ENCODE results near the gene SLC17A3. TPM values are rescaled to one million over a fixed set of nuclear protein-coding genes. Genes with fewer than 3 reads are reported as not detected.

Gene SLC17A3
- total RNA-seq, 1 experiment from 2014 or later, result not detected

GRCh38 chr6:25900843-25901242, 26.8 kb upstream of the SLC17A3 start:
- intact Hi-C loops (cut with micrococcal nuclease; ENCODE audit: unreplicated experiment), result no loop called here
- ChIA-PET CTCF (no interaction called here), POLR2A (no interaction called here)
- TF ChIP-seq SIN3A (IDR thresholded peaks at IDR 0.05; ENCODE audit: borderline replicate concordance, insufficient read depth, low read depth, low read length), result no peak
- TF ChIP-seq REST (IDR thresholded peaks at IDR 0.05; ENCODE audit: insufficient read depth in 1 of 2, low read depth in 2 of 2, low read length in 1 of 2), result no peak
- TF ChIP-seq POLR2AphosphoS5 (IDR thresholded peaks at IDR 0.05; ENCODE audit: low read depth, low read length), result no peak
- TF ChIP-seq TCF7L2 (IDR thresholded peaks at IDR 0.05; ENCODE audit: low read depth, low read length), result no peak
- no peak for TF ChIP-seq CTCF (IDR thresholded peaks at IDR 0.05)
- BruUV-seq (replicated peaks), result no TSS peak
- Histone ChIP-seq H3K36me3 (ENCODE audit: control insufficient read depth, insufficient read depth, low read length) (no peaks in the 10 kb centered on the region), H3K4me3 (ENCODE audit: low read depth in 2 of 2, low read length in 2 of 2) (no peak overlapping the region), H3K4me1 (ENCODE audit: control insufficient read depth, insufficient read depth, low read length) (no peaks in the 10 kb centered on the region), H3K9me3 (ENCODE audit: control insufficient read depth, insufficient read depth, low read depth, low read length) (no peaks in the 10 kb centered on the region), H3K27ac (ENCODE audit: low read length) (no peak overlapping the region), H3K27me3 (ENCODE audit: control insufficient read depth, insufficient read depth, low read length) (no peaks in the 10 kb centered on the region)
- in situ Hi-C loops (cut with HindIII; ENCODE audit: low pct_unique_long_range_greater_than_20kb, low sequenced_read_pairs), result no loop called here
- ATAC-seq (no peak), DNase-seq (ENCODE audit: low read depth, low spot score) (no peak)

GRCh38 chr6:25899580-25900408, 25.8 kb upstream of the SLC17A3 start:
- in situ Hi-C loops (cut with HindIII; ENCODE audit: low pct_unique_long_range_greater_than_20kb, low sequenced_read_pairs), result no loop called here
- TF ChIP-seq SIN3A (IDR thresholded peaks at IDR 0.05; ENCODE audit: borderline replicate concordance, insufficient read depth, low read depth, low read length) (no peak), REST (IDR thresholded peaks at IDR 0.05; ENCODE audit: insufficient read depth in 1 of 2, low read depth in 2 of 2, low read length in 1 of 2) (no peak), CTCF (IDR thresholded peaks at IDR 0.05) (no peak), TCF7L2 (IDR thresholded peaks at IDR 0.05; ENCODE audit: low read depth, low read length) (no peak), POLR2AphosphoS5 (IDR thresholded peaks at IDR 0.05; ENCODE audit: low read depth, low read length) (no peak)
- intact Hi-C loops (cut with micrococcal nuclease; ENCODE audit: unreplicated experiment), result loop anchor here (10.0 kb wide), 1 partner anchor 625 kb away; the partner anchor contains the start of gene CARMIL1

More at GRCh38 chr6:25899580-25900408, 25.8 kb upstream of the SLC17A3 start:
- BruUV-seq (replicated peaks), result no TSS peak
- Histone ChIP-seq H3K36me3 (ENCODE audit: control insufficient read depth, insufficient read depth, low read length) (no peaks in the 10 kb centered on the region), H3K9me3 (ENCODE audit: control insufficient read depth, insufficient read depth, low read depth, low read length) (no peaks in the 10 kb centered on the region), H3K27ac (ENCODE audit: low read length) (no peak overlapping the region), H3K4me1 (ENCODE audit: control insufficient read depth, insufficient read depth, low read length) (no peaks in the 10 kb centered on the region), H3K27me3 (ENCODE audit: control insufficient read depth, insufficient read depth, low read length) (no peaks in the 10 kb centered on the region), H3K4me3 (ENCODE audit: low read depth in 2 of 2, low read length in 2 of 2) (no peak overlapping the region)
- ChIA-PET CTCF (interaction anchor here (0.6 kb wide), 1 partner anchor 303 kb away, joined by 5 read pairs; no protein-coding TSS in a partner anchor), POLR2A (no interaction called here)
- ATAC-seq, result no peak
- no peak for DNase-seq (ENCODE audit: low read depth, low spot score)
